HG03060 (cell line): ENCODE data around the gene OR5B3.
"Not testable (repeated sequence)": the region's sequence is repeated elsewhere in the genome, so short reads cannot be mapped to it uniquely, and the experiment has no call there.

ENCODE experiments used
- ATAC-seq: cut with Tn5 transposase; IDR thresholded peaks from one replicate; pipeline ENCODE4 v1.9.1; 2021; ENCODE audit warnings: low read depth, moderate number of reproducible peaks; ENCODE audit not compliant: unreplicated experiment

Gene OR5B3

GRCh38 chr11:58406774-58407173 is at the start of gene OR5B3:
Gene OR5B3 (minus strand): TSS chr11:58406874. CDS start chr11:58403409, 3,465 bp downstream.
- ATAC-seq: no peak

DNA sequence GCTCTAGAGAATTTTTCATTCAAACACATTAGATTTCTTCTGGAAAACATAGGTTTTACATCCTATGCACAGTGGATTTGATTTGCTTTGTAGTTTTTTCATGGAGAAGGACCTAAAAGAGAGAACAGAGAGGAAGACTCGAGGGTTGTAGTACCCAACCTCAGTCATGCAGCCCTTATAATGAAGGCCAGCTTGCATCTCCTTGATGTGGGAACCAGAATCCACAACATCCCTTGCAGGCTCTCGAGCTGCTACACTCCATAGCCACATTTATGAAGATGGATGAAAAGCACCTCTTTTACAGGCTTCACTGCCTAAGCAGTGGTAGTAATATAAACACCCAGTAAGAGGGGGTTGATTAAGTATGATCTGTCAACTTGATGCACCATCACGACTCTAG is 44.9 kb upstream of the OR5B3 start:
- no peak for ATAC-seq

GRCh38 chr11:58446294-58446693 is 39.6 kb upstream of the OR5B3 start:
- no peak for ATAC-seq

DNA sequence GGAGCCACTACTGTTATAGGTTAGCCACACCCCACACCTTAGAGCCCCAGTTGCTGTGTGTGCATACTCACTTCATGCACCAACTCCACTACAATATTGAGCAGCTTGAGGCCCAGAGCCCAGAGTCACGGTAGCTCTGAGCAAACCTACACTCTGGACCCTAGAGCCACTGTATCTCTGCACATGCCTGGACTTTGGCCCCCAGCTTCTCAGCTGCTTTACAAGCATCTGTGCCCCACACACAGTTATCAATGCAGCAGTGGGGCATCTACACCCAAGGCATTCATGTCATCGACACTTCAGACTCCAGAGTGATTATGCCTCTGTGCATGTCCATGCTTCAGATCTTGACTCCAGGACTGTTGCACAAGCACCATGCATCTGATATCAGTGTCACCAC is 37.6 kb upstream of the OR5B3 start:
- no peak for ATAC-seq

DNA sequence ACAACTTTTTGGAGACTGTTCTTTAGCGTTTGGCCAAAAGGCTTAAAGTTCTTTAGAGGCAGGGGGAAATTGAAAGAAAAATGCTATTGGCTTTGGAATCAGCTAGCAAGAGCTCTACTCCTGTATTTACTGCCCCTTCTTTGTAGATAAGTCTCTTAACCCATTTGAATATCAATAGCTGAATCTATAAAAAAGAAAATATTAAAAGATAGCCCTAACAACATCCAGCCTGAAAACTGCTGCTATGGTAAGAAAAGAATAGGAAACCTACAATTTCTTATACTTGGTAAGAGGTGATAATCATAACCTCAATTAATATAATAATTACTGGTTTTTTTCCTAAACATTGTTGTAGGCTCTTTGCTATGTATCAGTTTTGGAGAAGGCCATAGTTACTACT is 35.5 kb upstream of the OR5B3 start, which contains the start of gene OR5B12:
Gene OR5B12, minus strand, starts transcription at position 101 of the 400 bp plus-strand sequence. CDS start 2,085 bp downstream, outside the sequence.
- no peak for ATAC-seq

GRCh38 chr11:58438486-58438885 is 31.8 kb upstream of the OR5B3 start:
- ATAC-seq: no peak

DNA sequence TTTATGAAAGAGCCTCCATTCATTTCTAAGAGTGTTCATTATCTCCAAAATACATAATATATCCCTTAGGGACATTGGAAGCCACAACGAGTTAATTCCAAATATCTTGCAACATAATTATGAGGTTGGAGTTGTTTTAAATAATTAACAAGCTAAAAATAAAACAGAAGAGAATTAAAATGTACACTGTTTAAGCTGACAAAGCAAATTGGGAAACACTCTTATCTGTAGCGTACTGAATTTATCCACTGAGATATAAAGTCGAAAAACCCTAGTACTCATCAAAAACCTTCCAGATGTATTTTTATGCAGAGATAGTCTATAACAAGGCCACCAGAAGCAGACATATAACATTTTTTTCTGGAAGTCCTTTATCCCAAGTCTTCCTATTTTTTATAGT is 27.5 kb upstream of the OR5B3 start:
- ATAC-seq: no peak

DNA sequence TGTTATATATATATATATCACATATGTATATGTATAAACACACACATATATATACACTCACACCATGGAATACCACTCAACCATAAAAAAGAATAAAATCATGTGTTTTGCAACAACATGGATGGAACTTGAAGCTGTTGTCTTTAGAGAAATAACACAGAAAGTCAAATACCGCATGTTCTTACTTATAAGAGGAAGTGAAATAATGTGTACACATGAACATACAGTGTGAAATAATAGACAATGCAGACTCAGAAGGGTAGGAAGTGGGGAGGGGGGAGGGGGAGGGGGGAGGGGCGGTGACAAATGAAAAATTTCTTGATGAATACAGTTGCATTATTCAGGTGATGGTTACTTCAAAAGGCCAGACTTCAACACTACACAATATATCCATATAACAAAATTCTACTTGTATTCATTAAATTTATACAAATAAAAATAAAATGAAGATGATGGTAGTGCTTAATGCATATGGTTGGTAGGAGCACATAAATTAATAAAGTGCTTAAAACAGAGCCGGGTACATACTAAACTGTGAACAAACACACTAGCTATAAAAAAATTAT is 27.0 kb upstream of the OR5B3 start:
- ATAC-seq: no peak

DNA sequence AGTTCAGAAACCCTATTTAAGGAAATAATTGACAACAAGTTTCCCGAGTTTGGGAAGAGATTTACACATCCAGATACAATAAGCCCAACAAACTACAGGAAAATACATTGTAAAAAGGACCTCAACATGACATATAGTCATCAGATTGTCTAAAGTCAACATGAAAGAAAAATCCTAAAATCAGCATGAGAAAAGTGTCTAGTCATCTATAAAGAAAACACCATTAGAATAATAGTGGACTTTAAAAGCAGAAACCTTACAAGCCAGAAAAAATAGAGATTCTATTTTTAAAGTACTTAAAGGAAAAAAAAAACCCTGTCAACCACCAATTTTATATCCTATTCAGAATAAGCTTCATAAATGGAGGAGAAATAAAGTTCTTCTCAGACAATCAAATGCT is 22.6 kb upstream of the OR5B3 start:
- ATAC-seq: no peak

GRCh38 chr11:58428021-58428420 is 21.3 kb upstream of the OR5B3 start, which contains the start of gene OR5B2:
Gene OR5B2 (minus strand): TSS chr11:58428121. CDS start chr11:58423261, 4,860 bp downstream.
- ATAC-seq: no peak

- ATAC-seq: not testable (repeated sequence)
Measured at GRCh38 chr11:58399622-58400021, 7.1 kb downstream of the OR5B3 start.

GRCh38 chr11:58395581-58395980 is 11.1 kb downstream of the OR5B3 start:
- no peak for ATAC-seq

DNA sequence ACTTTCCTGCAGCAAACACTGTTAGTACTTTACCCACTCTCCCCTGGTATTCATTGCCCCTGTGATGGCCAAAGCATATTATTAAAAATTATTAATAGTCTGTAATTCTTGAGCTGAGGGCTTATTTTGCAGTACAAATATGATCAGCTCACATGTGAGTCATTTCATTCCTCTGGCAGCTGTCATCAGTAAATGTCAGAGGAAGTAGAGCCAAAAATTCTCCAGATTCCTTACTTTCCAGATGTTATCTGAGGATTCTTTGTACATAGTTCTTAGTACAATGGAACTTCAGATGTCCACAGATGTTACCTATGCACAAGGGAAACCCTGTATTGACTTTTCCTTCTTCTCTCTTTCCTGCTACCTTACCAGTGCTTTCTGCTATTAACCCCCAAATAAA is 12.5 kb downstream of the OR5B3 start:
- ATAC-seq: no peak

DNA sequence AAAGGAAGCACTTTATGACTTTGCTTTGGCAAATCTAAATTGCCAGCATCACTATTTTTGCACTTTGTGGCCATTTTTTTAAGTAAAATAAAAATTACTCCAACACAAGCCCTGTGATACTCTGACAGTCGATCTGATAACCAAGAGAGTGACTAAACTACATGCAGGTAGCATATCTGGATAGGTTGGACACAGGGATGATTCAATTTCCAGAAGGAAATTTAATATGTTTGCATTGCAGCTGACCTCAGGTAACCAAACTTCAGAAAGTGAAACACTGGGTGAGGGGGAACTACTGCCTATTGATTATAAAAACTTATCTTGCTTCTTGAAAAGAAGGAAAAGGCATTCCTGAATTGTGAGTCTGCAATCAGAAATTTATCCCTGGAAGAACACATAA is 13.9 kb downstream of the OR5B3 start:
- ATAC-seq: no peak

DNA sequence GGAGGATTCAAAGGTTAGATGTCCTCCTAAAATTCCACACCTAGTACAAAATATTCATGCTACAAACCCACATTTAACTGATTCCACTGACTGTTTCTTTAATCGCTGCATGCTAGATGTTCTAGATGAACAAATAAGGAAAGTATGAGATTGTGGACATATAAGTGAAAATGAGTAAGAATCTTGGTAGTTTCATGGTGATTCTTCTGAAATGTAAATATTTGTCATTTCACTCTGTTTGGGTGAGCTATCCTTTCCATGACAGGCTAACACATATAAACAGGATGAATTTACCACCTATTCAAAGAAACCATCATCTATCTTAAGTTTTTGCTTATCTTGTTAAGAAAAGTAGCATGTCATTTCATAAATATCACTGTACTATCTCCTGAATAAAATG is 14.8 kb downstream of the OR5B3 start:
- ATAC-seq: no peak

DNA sequence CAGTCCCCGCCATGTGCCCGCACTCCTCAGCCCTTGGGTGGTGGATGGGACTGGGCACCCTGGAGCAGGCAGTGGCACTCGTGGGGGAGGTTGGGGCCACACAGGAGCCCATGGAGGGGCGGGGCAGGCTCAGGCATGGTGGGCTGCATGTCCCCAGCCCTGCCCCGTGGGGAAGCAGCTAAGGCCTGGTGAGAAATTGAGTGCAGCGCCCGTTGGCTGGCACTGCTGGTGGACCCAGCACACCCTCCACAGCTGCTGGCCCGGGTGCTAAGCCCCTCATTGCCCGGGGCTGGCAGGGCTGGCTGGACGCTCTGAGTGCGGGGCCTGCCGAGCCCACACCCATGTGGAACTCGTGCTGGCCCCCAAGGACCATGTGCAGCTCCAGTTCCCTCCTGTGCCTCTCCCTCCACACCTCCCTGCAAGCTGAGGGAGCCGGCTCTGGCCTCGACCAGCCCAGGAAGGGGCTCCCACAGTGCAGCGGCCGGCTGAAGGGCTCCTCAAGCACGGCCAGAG is 16.1 kb downstream of the OR5B3 start:
- ATAC-seq: no peak

- ATAC-seq: no peak
Measured at GRCh38 chr11:58358969-58359368, 47.7 kb downstream of the OR5B3 start, which contains the start of gene OR5B17. Gene OR5B17 (minus strand): TSS chr11:58359069. CDS start chr11:58359069, 0 bp downstream.

GRCh38 chr11:58354727-58355126 is 51.9 kb downstream of the OR5B3 start:
- no peak for ATAC-seq
